Measurements from ENCODE around the gene KIFBP. TPM values are rescaled to one million over a fixed set of nuclear protein-coding genes. Genes with fewer than 3 reads are reported as not detected.

Gene KIFBP
- polyA plus RNA-seq, 1 of the 3 experiments (the other 2 are of a cell fraction) = 16.9 TPM

- ChIA-PET CTCF (interaction anchor here (1.1 kb wide), 1 partner anchor 102 kb away, joined by 3 read pairs; no protein-coding TSS in a partner anchor), POLR2A (no interaction called here)
- H3K4me2 ChIP-seq = peak overlapping the region; percentile 68
- TF ChIP-seq RXRA (IDR thresholded peaks at IDR 0.05; ENCODE audit: borderline replicate concordance, low read depth) = peak; percentile 45; the same call in 1 of the 2 replicates
- TF ChIP-seq NFIC (IDR thresholded peaks at IDR 0.05; ENCODE audit: borderline replicate concordance) = peak; percentile 27; the same call in 1 of the 2 replicates
- 0 out of 2 replicates have a peak, but pooled peaks have one; percentile 11 for TF ChIP-seq TCF12 (IDR thresholded peaks at IDR 0.05)
- no peak for TF ChIP-seq CHD2 (IDR thresholded peaks at IDR 0.05; ENCODE audit: low read length, partially characterized antibody)
- TF ChIP-seq MAX (IDR thresholded peaks at IDR 0.05; ENCODE audit: low read depth) = peak; percentile 61; the same call in 1 of the 2 replicates
- no peak for TF ChIP-seq GATA2 (CRISPR knock-in tag; IDR thresholded peaks at IDR 0.05)
- no peak for TF ChIP-seq REST (IDR thresholded peaks at IDR 0.05; ENCODE audit: low read depth, low read length)
- H3K79me2 ChIP-seq (ENCODE audit: insufficient read depth) = peaks cover 91% of the 10 kb centered on the region
- peaks cover 14% of the 10 kb centered on the region for H3F3A ChIP-seq (replicated peaks; ENCODE audit: insufficient read depth)
- H3K27ac ChIP-seq (ENCODE audit: low read depth in 2 of 2, low read length in 1 of 2) = peak overlapping the region; percentile 6 to 86; a peak in 3 of 4 replicates
- 51% methylated on average over 2 of the region's 2 CpGs for WGBS (ENCODE audit: low lambda C conversion rate)
- H3K9me2 ChIP-seq = no peaks in the 10 kb centered on the region
- peaks cover 13 to 19% of the 10 kb centered on the region in 2 experiments; a peak in 3 of 4 replicates for H3K4me1 ChIP-seq (ENCODE audit: control insufficient read depth in 1 of 2, insufficient read depth in 2 of 2, low read depth in 1 of 2, low read length in 1 of 2)
- no peak overlapping the region for H2AFZ ChIP-seq (ENCODE audit: low read depth)
- no peaks in the 10 kb centered on the region for H3K27me3 ChIP-seq (ENCODE audit: insufficient read depth)
- H3K4me3 ChIP-seq (ENCODE audit: low read depth in 2 of 2, low read length in 1 of 2) = no peak overlapping the region
- H3K9ac ChIP-seq = peak overlapping the region; percentile 29; the same call in 1 of the 2 replicates
- DNase-seq = no peak
- peaks cover 0 to 28% of the 10 kb centered on the region in 2 experiments for H3K36me3 ChIP-seq (replicated peaks in 1 of 2; ENCODE audit: control insufficient read depth in 1 of 2, insufficient read depth in 2 of 2, low read length in 1 of 2)
- no peaks in the 10 kb centered on the region for H3K9me3 ChIP-seq
- H4K20me1 ChIP-seq (ENCODE audit: insufficient read depth) = peaks cover 13% of the 10 kb centered on the region; the same call in 1 of the 2 replicates
These were observed 4.2 kb downstream of the KIFBP start for GRCh38 chr10:68992636-68993440.

GRCh38 chr10:68997211-68997610 is 8.6 kb downstream of the KIFBP start:
- 88% methylated on average over 3 of the region's 3 CpGs for WGBS (ENCODE audit: low lambda C conversion rate)
- Histone ChIP-seq H2AFZ (ENCODE audit: low read depth) (no peak overlapping the region), H3K9me2 (no peaks in the 10 kb centered on the region), H3K9ac (no peak overlapping the region), H3K27me3 (ENCODE audit: insufficient read depth) (no peaks in the 10 kb centered on the region), H3K79me2 (ENCODE audit: insufficient read depth) (peaks cover 87% of the 10 kb centered on the region), H3K4me2 (no peak overlapping the region), H3K4me3 (ENCODE audit: low read depth in 2 of 2, low read length in 1 of 2) (no peak overlapping the region), H4K20me1 (ENCODE audit: insufficient read depth) (peaks cover 13% of the 10 kb centered on the region; the same call in 1 of the 2 replicates), H3F3A (replicated peaks; ENCODE audit: insufficient read depth) (peaks cover 11% of the 10 kb centered on the region), H3K27ac (ENCODE audit: low read depth in 2 of 2, low read length in 1 of 2) (no peak overlapping the region), H3K9me3 (no peaks in the 10 kb centered on the region), H3K4me1 (ENCODE audit: control insufficient read depth in 1 of 2, insufficient read depth in 2 of 2, low read depth in 1 of 2, low read length in 1 of 2) (peaks cover 6 to 9% of the 10 kb centered on the region in 2 experiments; a peak in 3 of 4 replicates), H3K36me3 (replicated peaks in 1 of 2; ENCODE audit: control insufficient read depth in 1 of 2, insufficient read depth in 2 of 2, low read length in 1 of 2) (peaks cover 4 to 52% of the 10 kb centered on the region in 2 experiments)
- CTCF ChIA-PET = no interaction called here
- POLR2A ChIA-PET = no interaction called here
- no peak for DNase-seq
- no peak for TF ChIP-seq MAX (IDR thresholded peaks at IDR 0.05; ENCODE audit: low read depth)
- no peak for TF ChIP-seq ZBTB33 (IDR thresholded peaks at IDR 0.05; ENCODE audit: borderline replicate concordance, low read depth)
- TF ChIP-seq IRF3 (IDR thresholded peaks at IDR 0.05; ENCODE audit: low read depth, low read length) = no peak
- no peak for TF ChIP-seq TAF1 (IDR thresholded peaks at IDR 0.05; ENCODE audit: borderline replicate concordance, low read depth, low read length)
- no peak for TF ChIP-seq SIN3A (IDR thresholded peaks at IDR 0.05; ENCODE audit: borderline replicate concordance, low read depth, low read length)
- TF ChIP-seq MXI1 (IDR thresholded peaks at IDR 0.05; ENCODE audit: low read depth, low read length) = no peak
- TF ChIP-seq EZH2phosphoT487 (IDR thresholded peaks at IDR 0.05; ENCODE audit: borderline replicate concordance, low read depth) = no peak
- no peak for TF ChIP-seq GATA2 (CRISPR knock-in tag; IDR thresholded peaks at IDR 0.05)
- TF ChIP-seq TCF12 (IDR thresholded peaks at IDR 0.05) = no peak
- no peak for TF ChIP-seq GABPA (IDR thresholded peaks at IDR 0.05; ENCODE audit: low read depth)
- no peak for TF ChIP-seq EP300 (IDR thresholded peaks at IDR 0.05; ENCODE audit: borderline replicate concordance in 1 of 2, low read depth in 1 of 2, low read length in 1 of 2)
- TF ChIP-seq SMC3 (IDR thresholded peaks at IDR 0.05; ENCODE audit: low read depth, low read length) = no peak
- TF ChIP-seq FOXJ3 (CRISPR knock-in tag; IDR thresholded peaks at IDR 0.05) = no peak
- TF ChIP-seq RAD21 (IDR thresholded peaks at IDR 0.05; ENCODE audit: low read length) = no peak
